ENCODE results near the gene SPSB2.

Gene SPSB2

DNA sequence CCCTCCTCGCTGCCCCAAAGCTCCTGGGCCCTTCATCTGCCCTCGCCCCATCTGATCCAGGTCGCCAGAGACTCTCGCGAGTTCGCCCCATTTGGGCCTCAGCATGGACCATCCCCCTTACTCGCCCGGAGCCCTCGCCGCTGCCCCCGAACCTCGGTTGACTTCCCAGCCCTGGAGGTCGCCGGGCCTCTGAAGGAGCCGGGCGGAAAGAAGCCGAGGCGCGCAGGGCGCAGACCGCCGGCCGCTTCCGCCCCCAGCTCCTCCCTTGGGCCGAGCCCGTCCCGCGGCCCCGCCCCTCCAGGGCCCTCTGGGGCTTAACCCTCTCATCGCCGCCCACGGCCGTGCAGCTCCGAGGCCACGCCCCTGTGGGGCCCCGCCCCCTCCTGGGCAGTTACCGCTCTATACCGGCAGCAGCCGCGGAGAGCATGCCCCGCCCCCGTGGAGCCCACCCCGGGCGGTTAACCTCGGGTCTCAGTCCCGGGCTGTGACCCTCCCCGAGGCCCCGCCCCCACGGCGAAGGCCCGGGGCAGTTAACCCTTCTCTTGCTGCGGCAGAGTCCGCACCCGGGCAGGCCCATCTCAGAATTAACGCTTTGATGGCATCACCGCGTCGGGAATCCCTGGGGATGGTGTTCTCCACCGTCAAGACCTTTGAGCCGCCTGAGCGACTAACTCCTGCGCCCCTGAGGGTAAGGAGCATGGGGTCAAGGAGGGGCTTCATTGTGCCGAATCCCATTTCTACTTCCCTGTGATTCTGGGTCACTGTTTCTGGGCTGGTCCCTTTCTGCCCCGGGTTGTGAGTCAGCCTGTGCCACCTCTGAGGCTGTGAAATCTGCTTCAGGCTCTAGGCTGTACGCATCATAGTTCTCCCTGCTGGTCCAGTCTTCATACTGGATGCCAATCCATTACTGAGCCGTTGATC, at the start of gene SPSB2 (continued):
- peak; percentile 96 for TF ChIP-seq ZBTB11 (tag by site-specific recombination; conservative IDR thresholded peaks at IDR 0.05; ENCODE audit: low read depth)
- TF ChIP-seq, protein P1, sequence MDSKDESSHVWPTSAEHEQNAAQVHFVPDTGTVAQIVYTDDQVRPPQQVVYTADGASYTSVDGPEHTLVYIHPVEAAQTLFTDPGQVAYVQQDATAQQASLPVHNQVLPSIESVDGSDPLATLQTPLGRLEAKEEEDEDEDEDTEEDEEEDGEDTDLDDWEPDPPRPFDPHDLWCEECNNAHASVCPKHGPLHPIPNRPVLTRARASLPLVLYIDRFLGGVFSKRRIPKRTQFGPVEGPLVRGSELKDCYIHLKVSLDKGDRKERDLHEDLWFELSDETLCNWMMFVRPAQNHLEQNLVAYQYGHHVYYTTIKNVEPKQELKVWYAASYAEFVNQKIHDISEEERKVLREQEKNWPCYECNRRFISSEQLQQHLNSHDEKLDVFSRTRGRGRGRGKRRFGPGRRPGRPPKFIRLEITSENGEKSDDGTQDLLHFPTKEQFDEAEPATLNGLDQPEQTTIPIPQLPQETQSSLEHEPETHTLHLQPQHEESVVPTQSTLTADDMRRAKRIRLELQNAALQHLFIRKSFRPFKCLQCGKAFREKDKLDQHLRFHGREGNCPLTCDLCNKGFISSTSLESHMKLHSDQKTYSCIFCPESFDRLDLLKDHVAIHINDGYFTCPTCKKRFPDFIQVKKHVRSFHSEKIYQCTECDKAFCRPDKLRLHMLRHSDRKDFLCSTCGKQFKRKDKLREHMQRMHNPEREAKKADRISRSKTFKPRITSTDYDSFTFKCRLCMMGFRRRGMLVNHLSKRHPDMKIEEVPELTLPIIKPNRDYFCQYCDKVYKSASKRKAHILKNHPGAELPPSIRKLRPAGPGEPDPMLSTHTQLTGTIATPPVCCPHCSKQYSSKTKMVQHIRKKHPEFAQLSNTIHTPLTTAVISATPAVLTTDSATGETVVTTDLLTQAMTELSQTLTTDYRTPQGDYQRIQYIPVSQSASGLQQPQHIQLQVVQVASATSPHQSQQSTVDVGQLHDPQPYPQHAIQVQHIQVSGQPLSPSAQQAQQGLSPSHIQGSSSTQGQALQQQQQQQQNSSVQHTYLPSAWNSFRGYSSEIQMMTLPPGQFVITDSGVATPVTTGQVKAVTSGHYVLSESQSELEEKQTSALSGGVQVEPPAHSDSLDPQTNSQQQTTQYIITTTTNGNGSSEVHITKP (tag by site-specific recombination; IDR thresholded peaks at IDR 0.05) = peak; percentile 85
- peak; percentile 89 for TF ChIP-seq KLF8 (tag by site-specific recombination; IDR thresholded peaks at IDR 0.05)
- peak; percentile 73; the same call in 1 of the 2 replicates for TF ChIP-seq SP7 (tag by site-specific recombination; IDR thresholded peaks at IDR 0.05)
- TF ChIP-seq ZNF221 (tag by site-specific recombination; IDR thresholded peaks at IDR 0.05; ENCODE audit: borderline replicate concordance) = no peak
- TF ChIP-seq, protein P2, sequence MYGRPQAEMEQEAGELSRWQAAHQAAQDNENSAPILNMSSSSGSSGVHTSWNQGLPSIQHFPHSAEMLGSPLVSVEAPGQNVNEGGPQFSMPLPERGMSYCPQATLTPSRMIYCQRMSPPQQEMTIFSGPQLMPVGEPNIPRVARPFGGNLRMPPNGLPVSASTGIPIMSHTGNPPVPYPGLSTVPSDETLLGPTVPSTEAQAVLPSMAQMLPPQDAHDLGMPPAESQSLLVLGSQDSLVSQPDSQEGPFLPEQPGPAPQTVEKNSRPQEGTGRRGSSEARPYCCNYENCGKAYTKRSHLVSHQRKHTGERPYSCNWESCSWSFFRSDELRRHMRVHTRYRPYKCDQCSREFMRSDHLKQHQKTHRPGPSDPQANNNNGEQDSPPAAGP (tag by site-specific recombination; IDR thresholded peaks at IDR 0.05) = 0 out of 2 replicates have a peak, but pooled peaks have one; percentile 61
- TF ChIP-seq MYNN (tag by site-specific recombination; IDR thresholded peaks at IDR 0.05; ENCODE audit: borderline replicate concordance) = no peak
- TF ChIP-seq, protein P3, sequence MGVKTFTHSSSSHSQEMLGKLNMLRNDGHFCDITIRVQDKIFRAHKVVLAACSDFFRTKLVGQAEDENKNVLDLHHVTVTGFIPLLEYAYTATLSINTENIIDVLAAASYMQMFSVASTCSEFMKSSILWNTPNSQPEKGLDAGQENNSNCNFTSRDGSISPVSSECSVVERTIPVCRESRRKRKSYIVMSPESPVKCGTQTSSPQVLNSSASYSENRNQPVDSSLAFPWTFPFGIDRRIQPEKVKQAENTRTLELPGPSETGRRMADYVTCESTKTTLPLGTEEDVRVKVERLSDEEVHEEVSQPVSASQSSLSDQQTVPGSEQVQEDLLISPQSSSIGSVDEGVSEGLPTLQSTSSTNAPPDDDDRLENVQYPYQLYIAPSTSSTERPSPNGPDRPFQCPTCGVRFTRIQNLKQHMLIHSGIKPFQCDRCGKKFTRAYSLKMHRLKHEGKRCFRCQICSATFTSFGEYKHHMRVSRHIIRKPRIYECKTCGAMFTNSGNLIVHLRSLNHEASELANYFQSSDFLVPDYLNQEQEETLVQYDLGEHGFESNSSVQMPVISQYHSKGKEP (tag by site-specific recombination; IDR thresholded peaks at IDR 0.05) = peak; percentile 59
- no peak for TF ChIP-seq ZFP41 (tag by site-specific recombination; IDR thresholded peaks at IDR 0.05; ENCODE audit: borderline replicate concordance)
- TF ChIP-seq KLF7 (tag by site-specific recombination; IDR thresholded peaks at IDR 0.05; ENCODE audit: borderline replicate concordance) = 0 out of 2 replicates have a peak, but pooled peaks have one; percentile 45
- no peak for TF ChIP-seq BCL11B (tag by site-specific recombination; IDR thresholded peaks at IDR 0.05; ENCODE audit: low read depth)
- TF ChIP-seq INSM2 (tag by site-specific recombination; IDR thresholded peaks at IDR 0.05) = peak; percentile 9; the same call in 1 of the 2 replicates
- TF ChIP-seq ZNF677 (tag by site-specific recombination; IDR thresholded peaks at IDR 0.05) = no peak
- no peak for TF ChIP-seq ZNF600 (tag by site-specific recombination; IDR thresholded peaks at IDR 0.05)
- peak; percentile 80 for TF ChIP-seq ZFHX2 (tag by site-specific recombination; conservative IDR thresholded peaks at IDR 0.05)
- TF ChIP-seq, protein P4, sequence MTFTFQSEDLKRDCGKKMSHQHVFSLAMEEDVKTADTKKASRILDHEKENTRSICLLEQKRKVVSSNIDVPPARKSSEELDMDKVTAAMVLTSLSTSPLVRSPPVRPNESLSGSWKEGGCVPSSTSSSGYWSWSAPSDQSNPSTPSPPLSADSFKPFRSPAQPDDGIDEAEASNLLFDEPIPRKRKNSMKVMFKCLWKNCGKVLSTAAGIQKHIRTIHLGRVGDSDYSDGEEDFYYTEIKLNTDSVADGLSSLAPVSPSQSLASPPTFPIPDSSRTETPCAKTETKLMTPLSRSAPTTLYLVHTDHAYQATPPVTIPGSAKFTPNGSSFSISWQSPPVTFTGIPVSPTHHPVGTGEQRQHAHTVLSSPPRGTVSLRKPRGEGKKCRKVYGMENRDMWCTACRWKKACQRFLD (tag by site-specific recombination; IDR thresholded peaks at IDR 0.05) = 0 out of 2 replicates have a peak, but pooled peaks have one; percentile 55
- no peak for TF ChIP-seq ZNF26 (tag by site-specific recombination; IDR thresholded peaks at IDR 0.05)
- no peak for TF ChIP-seq ZNF211 (tag by site-specific recombination; IDR thresholded peaks at IDR 0.05; ENCODE audit: low read depth)
- TF ChIP-seq ZNF529 (tag by site-specific recombination; IDR thresholded peaks at IDR 0.05; ENCODE audit: insufficient replicate concordance) = no peak
- no peak for TF ChIP-seq SCRT2 (tag by site-specific recombination; IDR thresholded peaks at IDR 0.05)
- TF ChIP-seq ZBTB26 (tag by site-specific recombination; optimal IDR thresholded peaks at IDR 0.05) = peak; percentile 71
